Karpas-422 (cell line): ENCODE data around the gene TMEM238. TPM values are rescaled to one million over a fixed set of nuclear protein-coding genes. Genes with fewer than 3 reads are reported as not detected.
"Not testable (repeated sequence)": the region's sequence is repeated elsewhere in the genome, so short reads cannot be mapped to it uniquely, and the experiment has no call there.

ENCODE experiments used
- DNase-seq: peaks from one replicate; pipeline ENCODE4 v3.0.0-alpha.2; 2015
- H2AFZ ChIP-seq: fragments of 200-600 bp; sonication (generic); 2 replicates; pipeline ENCODE4 v1.6.1; 2014; ENCODE audit warnings: antibody characterized with exemption, low read length, mixed read lengths
- H3K27ac ChIP-seq: fragments of 200-600 bp; sonication (generic); 2 replicates; pipeline ENCODE4 v1.5.1; 2014; ENCODE audit warnings: mild to moderate bottlenecking, low read length, moderate library complexity
- H3K27me3 ChIP-seq: fragments of 200-600 bp; sonication (generic); 2 replicates; pipeline ENCODE4 v1.6.1; 2014; ENCODE audit warnings: low read length, mixed read lengths
- H3K36me3 ChIP-seq: fragments of 200-600 bp; sonication (generic); 2 replicates; pipeline ENCODE4 v1.6.1; 2014; ENCODE audit warnings: low read length, mixed read lengths; ENCODE audit not compliant: insufficient read depth
- H3K4me1 ChIP-seq: fragments of 200-600 bp; sonication (generic); 2 replicates; pipeline ENCODE4 v1.6.1; 2014; ENCODE audit warnings: mild to moderate bottlenecking, low read length, mixed read lengths
- H3K4me2 ChIP-seq: fragments of 200-600 bp; sonication (generic); 2 replicates; pipeline ENCODE4 v1.6.1; 2014; ENCODE audit warnings: low read length, low read depth, mild to moderate bottlenecking; ENCODE audit not compliant: poor library complexity, severe bottlenecking
- H3K4me3 ChIP-seq: fragments of 200-600 bp; sonication (generic); 2 replicates; pipeline ENCODE4 v1.5.1; 2014; ENCODE audit warnings: mild to moderate bottlenecking, antibody characterized with exemption, low read length, mixed read lengths
- H3K79me2 ChIP-seq: fragments of 200-600 bp; sonication (generic); 2 replicates; pipeline ENCODE4 v1.6.1; 2014; ENCODE audit warnings: mild to moderate bottlenecking, low read length, mixed read lengths
- H3K9ac ChIP-seq: fragments of 200-600 bp; sonication (generic); 2 replicates; pipeline ENCODE4 v1.6.0; 2014; ENCODE audit warnings: low read length
- H3K9me2 ChIP-seq: fragments of 200-600 bp; sonication (generic), shearing (Covaris generic); replicated peaks from 2 replicates; pipeline ENCODE4 v1.6.0; 2014; ENCODE audit warnings: mild to moderate bottlenecking, low read length, moderate library complexity; ENCODE audit not compliant: insufficient read depth
- H3K9me3 ChIP-seq: fragments of 300-700, 200-600 bp; sonication (generic); 2 replicates; pipeline ENCODE4 v1.6.1; 2014; ENCODE audit warnings: low read length, mixed read lengths
- H4K20me1 ChIP-seq: fragments of 200-600 bp; sonication (generic); 2 replicates; pipeline ENCODE4 v1.6.1; 2014; ENCODE audit warnings: mild to moderate bottlenecking, antibody characterized with exemption, low read length, low read depth; ENCODE audit not compliant: insufficient read depth
- total RNA-seq: library from RNA; depleted of rRNA; stranded (reverse); fragments of >200 nt; shearing (Covaris generic); gene quantifications from 2 replicates; pipeline ENCODE4 v1.2.3, GENCODE V29; 2014; ENCODE audit warnings: low replicate concordance; rRNA removed

The TMEM238 gene
- total RNA-seq, 1 experiment from 2014 or later = 0.89 TPM

DNA sequence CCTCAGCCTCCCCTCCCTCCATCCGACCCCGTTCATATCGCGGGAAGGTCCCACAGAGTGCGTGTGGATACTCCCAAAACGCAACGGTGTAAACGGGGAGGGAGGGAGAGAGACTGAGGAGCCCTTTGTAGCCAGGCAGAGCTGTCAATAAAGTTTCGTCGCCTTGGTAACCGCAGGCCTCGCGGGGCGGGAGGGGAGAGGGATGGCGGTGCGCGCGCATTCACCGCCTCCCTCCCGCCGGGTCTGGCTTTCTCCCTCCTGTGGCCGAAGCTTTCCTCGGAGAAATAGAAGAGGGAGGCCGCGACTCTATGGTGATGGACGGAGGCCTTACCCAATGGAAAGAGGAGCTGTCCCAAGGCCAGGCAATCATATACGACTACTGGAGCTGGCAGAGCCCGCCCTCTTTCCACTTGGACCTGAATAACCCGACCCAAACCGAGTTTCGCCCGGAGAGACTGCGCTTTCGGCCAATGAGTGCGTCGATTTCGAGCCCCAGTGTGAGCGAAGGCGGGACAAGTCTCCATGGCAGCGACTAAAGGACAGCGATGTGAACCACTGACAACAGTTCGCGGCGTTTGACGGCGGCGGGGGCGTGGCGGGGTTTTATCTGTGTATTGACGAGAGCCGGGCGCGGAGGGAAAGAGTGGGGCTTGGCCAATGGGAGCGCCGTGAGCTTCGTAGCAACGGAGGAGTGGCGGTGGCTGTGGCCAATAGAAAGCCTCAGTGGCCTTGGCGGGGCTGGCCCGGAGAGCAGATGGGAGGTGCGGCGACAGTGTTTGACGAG, 44.8 kb downstream of the TMEM238 start, which contains the start of gene KMT5C:
Gene KMT5C (plus strand): TSS at position 772 of the 784 bp plus-strand sequence. CDS start 2,061 bp downstream, outside the sequence.
- H2AFZ ChIP-seq = peak within 1 kb of the TSS; percentile 97
- peak within 1 kb of the TSS; percentile 100 for H3K4me2 ChIP-seq
- H3K4me1 ChIP-seq = peaks cover 24% of the 10 kb centered on the region
- no peaks in the 10 kb centered on the region for H3K9me3 ChIP-seq
- H3K9ac ChIP-seq = peak within 1 kb of the TSS; percentile 100
- peak within 1 kb of the TSS; percentile 100 for H3K4me3 ChIP-seq
- no peaks in the 10 kb centered on the region for H3K9me2 ChIP-seq
- 0 out of 2 replicates have a peak, but pooled peaks cover 13% of the 10 kb centered on the region for H4K20me1 ChIP-seq
- H3K27ac ChIP-seq = peak within 1 kb of the TSS; percentile 73
- H3K27me3 ChIP-seq = no peaks in the 10 kb centered on the region
- H3K79me2 ChIP-seq = peaks cover 17% of the 10 kb centered on the region
- H3K36me3 ChIP-seq = no peaks in the 10 kb centered on the region
- DNase-seq = peak; percentile 100

GRCh38 chr19:55336101-55336500, 48.0 kb downstream of the TMEM238 start:
- H3K4me2 ChIP-seq = no peak overlapping the region
- H3K27ac ChIP-seq = no peak overlapping the region
- no peaks in the 10 kb centered on the region for H3K27me3 ChIP-seq

DNA sequence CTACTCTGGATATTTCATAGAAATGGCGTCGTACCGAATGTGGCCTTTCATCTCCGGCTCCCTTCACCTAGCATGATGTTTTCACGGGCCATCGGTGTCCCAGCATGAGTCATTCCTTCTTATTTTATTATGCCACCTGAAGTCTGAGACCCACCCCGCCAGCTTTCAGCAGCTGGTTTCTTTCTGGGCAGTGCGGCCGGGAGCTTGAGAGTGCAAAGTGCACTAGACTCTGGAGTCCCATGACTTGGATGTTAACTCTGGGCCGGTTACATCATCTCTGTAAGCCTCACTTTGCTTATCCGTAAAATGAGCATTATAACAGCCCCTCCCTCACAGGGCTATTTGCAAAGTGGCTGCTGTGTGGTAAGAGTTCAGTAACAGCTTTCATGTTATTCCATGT, 50.2 kb downstream of the TMEM238 start:
- Histone ChIP-seq H3K27ac (no peak overlapping the region), H3K4me1 (peaks cover 8% of the 10 kb centered on the region), H2AFZ (no peak overlapping the region), H3K4me3 (no peak overlapping the region), H3K4me2 (no peak overlapping the region), H3K9me2 (no peaks in the 10 kb centered on the region), H3K9me3 (no peaks in the 10 kb centered on the region), H3K79me2 (no peaks in the 10 kb centered on the region), H4K20me1 (no peaks in the 10 kb centered on the region), H3K9ac (no peak overlapping the region), H3K36me3 (no peaks in the 10 kb centered on the region), H3K27me3 (no peaks in the 10 kb centered on the region)
- no peak for DNase-seq

More at GRCh38 chr19:55336101-55336500, 48.0 kb downstream of the TMEM238 start:
- H4K20me1 ChIP-seq = no peaks in the 10 kb centered on the region
- no peak for DNase-seq
- no peaks in the 10 kb centered on the region for H3K9me3 ChIP-seq
- H3K4me3 ChIP-seq = no peak overlapping the region
- peaks cover 15% of the 10 kb centered on the region for H3K4me1 ChIP-seq
- no peak overlapping the region for H2AFZ ChIP-seq
- no peaks in the 10 kb centered on the region for H3K36me3 ChIP-seq
- H3K9me2 ChIP-seq = no peaks in the 10 kb centered on the region
- no peak overlapping the region for H3K9ac ChIP-seq
- H3K79me2 ChIP-seq = peaks cover 10% of the 10 kb centered on the region

GRCh38 chr19:55329791-55330190, 54.3 kb downstream of the TMEM238 start:
- not testable (repeated sequence) for H3K4me1 ChIP-seq, H3K9ac ChIP-seq, H3K4me2 ChIP-seq, H3K36me3 ChIP-seq, H3K27ac ChIP-seq, DNase-seq, H3K79me2 ChIP-seq, H4K20me1 ChIP-seq, H3K9me3 ChIP-seq, H3K4me3 ChIP-seq, H2AFZ ChIP-seq, H3K27me3 ChIP-seq, H3K9me2 ChIP-seq

Other genes starting within 250 kb of the TMEM238 start
- 10.4 and 39.0 TPM in 2 replicates for gene TNNT1, start 235.1 kb downstream of the TMEM238 start, total RNA-seq
- 0.93 and 1.2 TPM in 2 replicates for gene TNNI3, start 226.6 kb downstream of the TMEM238 start, total RNA-seq
- 2.5 and 4.2 TPM in 2 replicates for gene DNAAF3, start 217.7 kb downstream of the TMEM238 start, total RNA-seq
- gene SYT5, start 204.0 kb downstream of the TMEM238 start, total RNA-seq = not detected in 2 replicates
- gene PTPRH, start 174.8 kb downstream of the TMEM238 start, total RNA-seq = 1.4 TPM in 1 of 2 replicates, not detected in the other
- gene TMEM86B, start 155.5 kb downstream of the TMEM238 start, total RNA-seq = 7.8 and 9.5 TPM in 2 replicates
- gene PPP6R1, start 125.3 kb downstream of the TMEM238 start, total RNA-seq = 134 and 231 TPM in 2 replicates
- gene HSPBP1, start 104.2 kb downstream of the TMEM238 start, total RNA-seq = 35.0 and 62.5 TPM in 2 replicates
- 15.5 and 31.0 TPM in 2 replicates for gene BRSK1, start 100.3 kb downstream of the TMEM238 start, total RNA-seq
- 0.61 TPM in 1 of 2 replicates, not detected in the other for gene TMEM150B, start 59.0 kb downstream of the TMEM238 start, total RNA-seq
- gene KMT5C, start 44.4 kb downstream of the TMEM238 start, total RNA-seq = 10.3 and 46.1 TPM in 2 replicates
- gene COX6B2, start 29.6 kb downstream of the TMEM238 start, total RNA-seq = not detected in 2 replicates
- gene GARIN5B, start 21.0 kb downstream of the TMEM238 start, total RNA-seq = not detected in 2 replicates
- 0.40 and 0.41 TPM in 2 replicates for gene IL11, start 13.8 kb downstream of the TMEM238 start, total RNA-seq
- gene TMEM190, start 7.5 kb downstream of the TMEM238 start, total RNA-seq = not detected in 2 replicates
- 959 and 1,311 TPM in 2 replicates for gene RPL28, start 1.6 kb upstream of the TMEM238 start, total RNA-seq
- 291 and 1,094 TPM in 2 replicates for gene UBE2S, start 23.5 kb upstream of the TMEM238 start, total RNA-seq
- gene SHISA7, start 59.0 kb upstream of the TMEM238 start, total RNA-seq = not detected in 2 replicates
- gene ISOC2, start 77.3 kb upstream of the TMEM238 start, total RNA-seq = 102 and 151 TPM in 2 replicates
- not detected in 2 replicates for gene C19orf85, start 80.5 kb upstream of the TMEM238 start, total RNA-seq
- 1.1 and 6.2 TPM in 2 replicates for gene ZNF628, start 92.3 kb upstream of the TMEM238 start, total RNA-seq
- gene NAT14, start 100.9 kb upstream of the TMEM238 start, total RNA-seq = 29.7 and 57.2 TPM in 2 replicates
- gene SSC5D, start 104.1 kb upstream of the TMEM238 start, total RNA-seq = 1.0 TPM in 1 of 2 replicates, not detected in the other
- gene SBK2, start 152.8 kb upstream of the TMEM238 start, total RNA-seq = not detected in 2 replicates
- not detected in 2 replicates for gene SBK3, start 161.3 kb upstream of the TMEM238 start, total RNA-seq
- 5.0 and 8.5 TPM in 2 replicates for gene ZNF579, start 196.6 kb upstream of the TMEM238 start, total RNA-seq
- 6.4 and 12.2 TPM in 2 replicates for gene FIZ1, start 215.2 kb upstream of the TMEM238 start, total RNA-seq
- 8.4 and 20.3 TPM in 2 replicates for gene ZNF524, start 216.0 kb upstream of the TMEM238 start, total RNA-seq
- 3.6 and 8.6 TPM in 2 replicates for gene ZNF865, start 221.4 kb upstream of the TMEM238 start, total RNA-seq
- 2.8 and 3.5 TPM in 2 replicates for gene ZNF784, start 240.3 kb upstream of the TMEM238 start, total RNA-seq